HG03159 (cell line): Measurements from ENCODE around the gene RAB3C.

Experiments used
- ATAC-seq: cut with Tn5 transposase; IDR thresholded peaks from one replicate; pipeline ENCODE4 v1.9.1; 2021; ENCODE audit warnings: mild to moderate bottlenecking, moderate library complexity; ENCODE audit not compliant: unreplicated experiment

Gene RAB3C

GRCh38 chr5:58765058-58765457 is 182.2 kb downstream of the RAB3C start:
- no peak for ATAC-seq

DNA sequence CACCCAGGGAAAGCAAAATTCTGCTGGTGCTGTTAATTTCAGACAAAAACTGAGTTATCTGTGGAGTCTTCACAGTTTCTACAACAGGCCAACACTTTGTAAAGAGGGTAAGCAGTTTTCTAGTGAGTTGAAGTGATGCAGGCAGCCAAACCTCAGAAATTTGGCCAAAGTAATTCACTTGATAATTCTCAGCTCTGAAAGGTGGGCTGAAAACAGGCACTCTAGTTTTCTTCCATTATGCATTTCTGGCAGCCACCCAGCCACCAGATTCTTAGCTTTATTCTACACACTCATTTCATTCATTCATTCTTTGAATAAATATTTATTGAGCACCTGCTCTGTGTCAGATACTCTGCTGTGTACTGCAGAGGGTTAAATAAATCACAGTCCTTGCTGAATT is 184.2 kb downstream of the RAB3C start:
- no peak for ATAC-seq

DNA sequence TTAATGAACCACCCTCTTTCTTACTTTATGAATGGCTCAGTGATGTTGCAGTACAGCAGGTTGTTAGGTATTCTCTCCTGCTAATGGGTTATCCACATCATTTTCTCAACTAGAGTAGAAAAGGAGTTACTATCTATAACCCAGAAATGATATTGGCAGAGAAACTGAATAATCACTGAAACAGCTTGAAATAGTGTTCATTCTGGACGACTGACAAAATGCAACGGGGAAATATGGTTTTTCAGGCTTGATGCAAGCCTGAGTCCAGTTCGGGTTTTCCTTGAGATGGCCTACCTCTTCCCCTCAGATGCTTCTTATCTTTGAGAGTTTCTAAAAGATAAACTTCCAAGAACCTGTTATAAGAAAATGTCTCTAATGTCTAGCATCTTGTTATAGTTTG is 187.3 kb downstream of the RAB3C start:
- no peak for ATAC-seq

- ATAC-seq, result no peak
These were observed 188.9 kb downstream of the RAB3C start for GRCh38 chr5:58771796-58772195.

DNA sequence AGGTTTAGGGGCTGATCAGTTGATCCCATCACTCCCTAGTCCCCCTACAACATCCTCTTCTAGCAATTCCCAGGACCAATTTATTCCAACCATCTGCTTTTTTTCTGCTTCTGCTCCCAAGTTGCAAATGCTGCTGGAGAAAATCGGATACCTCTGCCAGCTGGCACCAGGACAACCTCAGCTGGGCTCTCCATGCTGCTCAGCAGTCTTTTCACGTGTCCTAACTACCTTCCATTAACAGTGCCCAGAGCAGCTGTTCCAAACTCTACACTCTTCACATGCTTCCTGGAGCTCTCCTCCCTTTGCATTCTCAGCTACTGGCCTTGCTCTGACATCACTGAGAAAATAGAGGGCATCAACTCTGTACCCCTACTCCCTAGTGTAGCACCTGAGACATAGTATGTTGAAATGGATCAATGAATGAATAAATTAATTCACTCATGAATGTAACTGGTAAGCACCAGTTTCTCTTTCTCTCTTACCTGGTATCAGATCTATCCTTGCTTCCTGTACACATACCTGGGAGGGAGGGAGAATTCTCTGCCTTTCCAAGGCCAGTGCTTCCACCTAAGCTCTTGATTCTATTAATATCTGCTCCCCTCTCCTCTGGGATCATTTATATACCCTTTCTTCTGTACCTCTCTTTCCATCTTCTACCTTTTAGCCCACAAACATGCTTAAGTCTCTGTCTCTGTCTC is 191.0 kb downstream of the RAB3C start:
- ATAC-seq, result no peak

DNA sequence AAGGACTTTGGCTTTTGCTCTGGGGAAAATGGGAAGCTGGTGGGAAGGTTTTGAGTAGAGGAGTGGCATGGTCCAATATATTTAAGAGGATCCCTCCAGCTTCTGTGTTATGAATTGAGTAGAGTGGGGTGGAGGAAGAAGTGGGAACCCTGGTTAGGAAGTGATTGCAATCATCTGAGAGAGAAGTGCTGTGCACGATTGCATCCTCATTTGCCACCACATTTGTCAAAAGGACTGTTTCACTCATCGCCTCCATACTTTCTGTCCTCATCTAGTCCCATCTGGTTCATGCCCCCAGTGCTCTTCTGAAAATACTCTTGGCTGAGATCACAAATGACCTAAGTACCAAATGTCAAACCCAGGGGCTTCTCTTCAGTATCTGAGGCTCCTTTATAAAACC is 192.1 kb downstream of the RAB3C start:
- ATAC-seq, result no peak

GRCh38 chr5:58775701-58776262 is 192.9 kb downstream of the RAB3C start:
- peak; percentile 85 for ATAC-seq

DNA sequence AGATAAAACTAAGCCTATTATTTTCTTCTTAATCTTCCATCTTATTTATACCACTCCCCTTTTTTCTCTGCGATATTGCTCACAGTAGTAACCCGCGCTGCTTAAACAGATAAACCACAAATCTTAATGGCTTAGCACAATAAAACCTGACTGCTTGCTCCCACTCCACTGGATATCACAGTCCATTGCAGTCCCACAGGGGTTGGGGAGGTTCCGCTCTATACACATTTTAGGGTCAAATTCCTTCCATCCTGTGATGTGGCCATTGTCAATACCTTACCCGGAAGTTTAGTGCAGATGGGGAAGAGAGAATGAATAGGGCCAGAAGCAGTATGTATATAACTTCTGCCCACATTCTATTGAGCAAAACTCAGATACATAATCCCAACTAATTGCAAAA is 193.7 kb downstream of the RAB3C start:
- no peak for ATAC-seq

DNA sequence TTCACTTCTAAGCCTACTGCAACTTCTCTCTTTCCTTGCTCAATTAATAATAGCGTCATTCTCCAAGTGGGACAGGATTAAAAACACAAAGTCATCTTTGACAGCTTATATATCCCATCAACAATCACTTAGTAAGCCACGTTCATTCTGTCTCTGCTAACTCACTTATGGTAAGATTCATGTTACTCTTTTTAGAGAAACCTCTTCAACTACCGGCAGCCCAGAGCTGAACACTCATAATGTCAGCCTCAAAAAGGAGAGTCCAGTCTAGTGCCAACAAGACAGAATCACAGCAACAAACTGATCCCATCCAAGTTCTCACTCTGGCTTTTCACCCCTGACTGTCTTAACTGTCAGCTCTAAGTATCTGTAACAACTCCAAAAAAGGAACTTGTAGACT is 196.0 kb downstream of the RAB3C start:
- ATAC-seq, result no peak

- no peak for ATAC-seq
These were observed 203.2 kb downstream of the RAB3C start for GRCh38 chr5:58786035-58786434.

GRCh38 chr5:58786711-58787303 is 203.9 kb downstream of the RAB3C start:
- peak; percentile 52 for ATAC-seq

DNA sequence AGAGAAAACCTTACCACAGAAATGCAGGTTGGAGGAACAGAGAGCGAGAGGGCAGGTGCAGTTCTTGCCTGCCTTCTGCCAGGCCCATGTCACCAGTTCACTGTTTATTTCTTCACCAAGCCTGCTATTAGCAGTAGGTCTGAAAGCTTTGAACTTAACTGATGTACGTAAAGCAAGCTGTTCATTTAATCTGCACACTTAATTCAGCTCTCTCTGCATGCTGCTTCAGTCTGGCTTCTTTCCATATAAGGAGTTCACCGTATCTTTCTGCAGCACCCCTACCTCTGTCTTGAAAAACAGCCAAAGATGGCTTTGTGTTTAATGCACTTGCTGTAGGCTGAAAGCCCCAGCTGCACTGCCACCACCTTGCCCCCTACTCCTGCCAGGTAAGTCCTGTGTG is 205.1 kb downstream of the RAB3C start:
- ATAC-seq, result no peak

DNA sequence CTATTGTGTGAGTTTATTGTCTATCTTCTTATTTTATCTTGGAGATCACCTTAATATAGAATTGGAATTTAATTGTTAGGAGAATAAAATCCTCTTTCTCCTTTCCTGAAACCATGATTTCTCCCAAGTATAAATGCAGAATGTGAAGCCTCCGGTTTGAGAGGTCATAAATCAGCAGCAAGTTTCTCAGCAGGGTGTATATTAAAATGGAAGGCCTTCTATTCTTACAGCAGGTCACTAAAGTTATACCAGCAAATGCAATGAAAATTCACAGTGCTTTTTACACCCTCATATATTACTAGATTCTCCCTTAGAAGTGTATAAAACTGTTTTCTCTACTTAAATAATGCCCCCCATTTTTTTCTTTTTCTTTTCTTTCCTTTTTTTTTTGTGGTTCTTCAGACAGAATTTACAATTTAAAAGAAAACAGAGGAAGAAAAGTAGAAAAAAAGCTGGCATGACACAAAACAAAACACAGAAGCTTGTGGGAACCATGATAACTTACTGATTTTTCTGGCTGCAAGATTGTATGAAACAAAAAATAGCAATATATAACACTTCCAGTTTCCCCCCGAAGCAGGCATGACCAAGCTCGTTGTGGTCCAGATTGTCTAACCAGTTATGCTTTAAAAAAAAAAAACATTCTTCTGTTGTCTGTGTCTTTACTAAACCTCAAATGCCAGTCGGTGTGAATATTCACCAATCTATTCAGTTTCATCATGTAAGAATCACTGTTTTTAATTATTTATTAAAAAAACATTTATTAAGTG is 211.2 kb downstream of the RAB3C start:
- ATAC-seq, result no peak

DNA sequence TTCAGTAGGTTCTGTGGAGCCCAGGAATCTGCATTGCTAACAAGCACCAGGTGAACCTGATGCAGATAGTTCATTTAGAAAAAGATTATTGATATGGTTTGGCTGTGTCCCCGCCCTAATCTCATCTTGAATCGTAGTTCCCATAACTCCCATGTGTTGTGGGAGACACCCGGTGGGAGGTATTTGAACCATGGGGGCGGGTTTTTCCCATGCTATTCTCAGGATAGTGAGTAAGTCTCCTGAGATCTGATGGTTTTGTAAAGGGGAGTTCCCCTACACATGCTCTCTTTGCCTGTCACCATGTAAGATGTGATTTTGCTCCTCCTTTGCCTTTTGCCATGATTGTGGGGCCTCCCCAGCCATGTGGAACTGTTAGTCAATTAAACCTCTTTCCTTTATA is 212.0 kb downstream of the RAB3C start:
- no peak for ATAC-seq

GRCh38 chr5:58795327-58795726 is 212.5 kb downstream of the RAB3C start:
- no peak for ATAC-seq

DNA sequence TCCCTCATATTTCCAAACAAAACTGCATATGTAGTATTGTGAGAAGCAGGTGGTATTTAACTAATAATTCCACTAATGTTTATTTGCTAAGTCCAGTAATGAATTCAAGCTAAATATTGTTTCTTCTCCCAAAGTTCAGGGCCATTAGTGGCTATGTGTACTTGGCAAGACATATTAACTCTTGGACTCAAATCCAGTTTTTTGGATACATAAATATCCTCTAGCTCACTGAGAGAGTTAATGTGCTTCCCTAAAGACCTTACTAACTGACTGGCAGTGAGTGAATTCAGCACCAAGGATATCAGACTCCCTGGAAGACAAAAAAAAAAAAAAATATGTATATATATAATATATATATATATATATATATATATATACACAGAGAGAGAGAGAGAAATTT is 214.1 kb downstream of the RAB3C start:
- no peak for ATAC-seq

GRCh38 chr5:58800356-58800755 is 217.5 kb downstream of the RAB3C start:
- no peak for ATAC-seq

- ATAC-seq, result no peak
These were observed 218.1 kb downstream of the RAB3C start for GRCh38 chr5:58800861-58801540.

GRCh38 chr5:58803056-58803455 is 220.2 kb downstream of the RAB3C start:
- no peak for ATAC-seq

- ATAC-seq, result no peak
These were observed 221.4 kb downstream of the RAB3C start for GRCh38 chr5:58804291-58804690.

- no peak for ATAC-seq
These were observed 227.2 kb downstream of the RAB3C start for GRCh38 chr5:58810086-58810485.
